ENCODE data around the gene CSNK1G1.

GRCh38 chr15:64156652-64157331 is 199.2 kb downstream of the CSNK1G1 start:
- no peak for TF ChIP-seq CTCF (IDR thresholded peaks at IDR 0.05)
- no peak for TF ChIP-seq POLR2A (IDR thresholded peaks at IDR 0.05)
